Urinary bladder (tissue), 4 donors: Measurements from ENCODE around the gene SIX3. TPM values are rescaled to one million over a fixed set of nuclear protein-coding genes. Genes with fewer than 3 reads are reported as not detected.

Source experiments
- DNase-seq: peaks from one replicate; pipeline ENCODE4 v3.0.0-alpha.2; 2015; ENCODE audit errors: extremely low spot score
- H3K27ac ChIP-seq: one replicate; pipeline ENCODE4 v1.5.1; 2013; ENCODE audit warnings: low read depth, mild to moderate bottlenecking, moderate library complexity
- H3K36me3 ChIP-seq: one replicate; pipeline ENCODE4 v1.6.1; 2013; ENCODE audit warnings: mild to moderate bottlenecking, moderate library complexity; ENCODE audit not compliant: insufficient read depth
- H3K4me1 ChIP-seq: one replicate; pipeline ENCODE4 v1.6.1; 2013; ENCODE audit warnings: mild to moderate bottlenecking, moderate library complexity; ENCODE audit not compliant: insufficient read depth
- H3K4me3 ChIP-seq: one replicate; pipeline ENCODE4 v1.5.1; 2013; ENCODE audit warnings: low read depth, low read length
- WGBS: extraction: QIAGEN DNeasy Blood & Tissue Kit; methylation state at CpG from one replicate; pipeline ENCODE4 v1.1.7; 2013; 5-methylcytosine and 5-hydroxymethylcytosine counted together
- polyA plus RNA-seq: library from polyadenylated mRNA; stranded (reverse); fragments of 200-250 nt; gene quantifications from one replicate; pipeline ENCODE4 v1.2.3, GENCODE V29; 2013
- total RNA-seq: library from RNA; depleted of rRNA; stranded (reverse); fragments of >200 nt; gene quantifications from one replicate; pipeline ENCODE4 v1.2.3, GENCODE V29; 2014
- donor health status: healthy with polysubstance abuse.
- donor health status: healthy.

SIX3 gene
- total and polyA plus RNA-seq, 2 donors = not detected

- 22% methylated on average over 4 of the region's 4 CpGs for WGBS
- Histone ChIP-seq H3K36me3 (no peaks in the 10 kb centered on the region), H3K4me3 (no peak overlapping the region), H3K27ac (no peak overlapping the region), H3K4me1 (no peaks in the 10 kb centered on the region)
- no peak for DNase-seq
Measured at GRCh38 chr2:44925561-44926136, 15.9 kb upstream of the SIX3 start.

GRCh38 chr2:44926957-44927356 lies 14.5 kb upstream of the SIX3 start:
- no peak for DNase-seq
- no peaks in the 10 kb centered on the region for H3K4me1 ChIP-seq
- H3K27ac ChIP-seq = no peak overlapping the region
- WGBS = 14% methylated on average over 9 of the region's 9 CpGs
- H3K4me3 ChIP-seq = no peak overlapping the region
- H3K36me3 ChIP-seq = no peaks in the 10 kb centered on the region

GRCh38 chr2:44927985-44928482 lies 13.5 kb upstream of the SIX3 start:
- Histone ChIP-seq H3K27ac (no peak overlapping the region), H3K4me1 (no peaks in the 10 kb centered on the region), H3K36me3 (no peaks in the 10 kb centered on the region), H3K4me3 (no peak overlapping the region)
- WGBS = 5% methylated on average over 36 of the region's 36 CpGs
- DNase-seq = no peak

GRCh38 chr2:44928483-44929158 lies 12.9 kb upstream of the SIX3 start:
- Histone ChIP-seq H3K4me1 (no peaks in the 10 kb centered on the region), H3K4me3 (peak overlapping the region; percentile 31), H3K27ac (no peak overlapping the region), H3K36me3 (no peaks in the 10 kb centered on the region)
- 1% methylated on average over 62 of the region's 62 CpGs for WGBS
- no peak for DNase-seq

- no peak for DNase-seq
- Histone ChIP-seq H3K4me3 (peak overlapping the region; percentile 31), H3K36me3 (no peaks in the 10 kb centered on the region), H3K4me1 (no peaks in the 10 kb centered on the region), H3K27ac (no peak overlapping the region)
- WGBS = 2% methylated on average over 66 of the region's 66 CpGs
Measured at GRCh38 chr2:44929159-44929734, 12.3 kb upstream of the SIX3 start.

GRCh38 chr2:44929735-44930273 lies 11.7 kb upstream of the SIX3 start:
- H3K4me3 ChIP-seq = no peak overlapping the region
- WGBS = 8% methylated on average over 32 of the region's 32 CpGs
- no peaks in the 10 kb centered on the region for H3K36me3 ChIP-seq
- H3K27ac ChIP-seq = no peak overlapping the region
- H3K4me1 ChIP-seq = no peaks in the 10 kb centered on the region
- no peak for DNase-seq

GRCh38 chr2:44930274-44931197 lies 11.0 kb upstream of the SIX3 start:
- no peak overlapping the region for H3K27ac ChIP-seq
- no peak for DNase-seq
- H3K4me3 ChIP-seq = no peak overlapping the region
- no peaks in the 10 kb centered on the region for H3K4me1 ChIP-seq
- WGBS = 9% methylated on average over 28 of the region's 28 CpGs
- H3K36me3 ChIP-seq = no peaks in the 10 kb centered on the region

GRCh38 chr2:44931198-44931780 lies 10.2 kb upstream of the SIX3 start:
- DNase-seq = no peak
- Histone ChIP-seq H3K27ac (no peak overlapping the region), H3K36me3 (no peaks in the 10 kb centered on the region), H3K4me3 (no peak overlapping the region), H3K4me1 (no peaks in the 10 kb centered on the region)
- WGBS = 54% methylated on average over 10 of the region's 10 CpGs

GRCh38 chr2:44932079-44932478 lies 9.4 kb upstream of the SIX3 start:
- WGBS = 28% methylated on average over 12 of the region's 12 CpGs
- Histone ChIP-seq H3K4me3 (no peak overlapping the region), H3K27ac (no peak overlapping the region), H3K36me3 (no peaks in the 10 kb centered on the region), H3K4me1 (no peaks in the 10 kb centered on the region)
- DNase-seq = no peak

- DNase-seq = no peak
- Histone ChIP-seq H3K4me1 (no peaks in the 10 kb centered on the region), H3K36me3 (no peaks in the 10 kb centered on the region), H3K27ac (no peak overlapping the region), H3K4me3 (no peak overlapping the region)
- 9% methylated on average over 45 of the region's 45 CpGs for WGBS
Measured at GRCh38 chr2:44932564-44933392, 8.7 kb upstream of the SIX3 start.

GRCh38 chr2:44933434-44933951 lies 8.0 kb upstream of the SIX3 start:
- H3K27ac ChIP-seq = no peak overlapping the region
- 5% methylated on average over 19 of the region's 19 CpGs for WGBS
- DNase-seq = no peak
- H3K4me1 ChIP-seq = no peaks in the 10 kb centered on the region
- no peak overlapping the region for H3K4me3 ChIP-seq
- no peaks in the 10 kb centered on the region for H3K36me3 ChIP-seq
